ENCODE results near the gene PHF12.

The PHF12 gene

GRCh38 chr17:28944862-28945741, 6.2 kb downstream of the PHF12 start:
- peak; percentile 38 for DNase-seq (ENCODE audit: low read depth)
- no peak overlapping the region for H3K4me3 ChIP-seq (replicated peaks; ENCODE audit: low read depth, low read length)
- TF ChIP-seq, protein P1, sequence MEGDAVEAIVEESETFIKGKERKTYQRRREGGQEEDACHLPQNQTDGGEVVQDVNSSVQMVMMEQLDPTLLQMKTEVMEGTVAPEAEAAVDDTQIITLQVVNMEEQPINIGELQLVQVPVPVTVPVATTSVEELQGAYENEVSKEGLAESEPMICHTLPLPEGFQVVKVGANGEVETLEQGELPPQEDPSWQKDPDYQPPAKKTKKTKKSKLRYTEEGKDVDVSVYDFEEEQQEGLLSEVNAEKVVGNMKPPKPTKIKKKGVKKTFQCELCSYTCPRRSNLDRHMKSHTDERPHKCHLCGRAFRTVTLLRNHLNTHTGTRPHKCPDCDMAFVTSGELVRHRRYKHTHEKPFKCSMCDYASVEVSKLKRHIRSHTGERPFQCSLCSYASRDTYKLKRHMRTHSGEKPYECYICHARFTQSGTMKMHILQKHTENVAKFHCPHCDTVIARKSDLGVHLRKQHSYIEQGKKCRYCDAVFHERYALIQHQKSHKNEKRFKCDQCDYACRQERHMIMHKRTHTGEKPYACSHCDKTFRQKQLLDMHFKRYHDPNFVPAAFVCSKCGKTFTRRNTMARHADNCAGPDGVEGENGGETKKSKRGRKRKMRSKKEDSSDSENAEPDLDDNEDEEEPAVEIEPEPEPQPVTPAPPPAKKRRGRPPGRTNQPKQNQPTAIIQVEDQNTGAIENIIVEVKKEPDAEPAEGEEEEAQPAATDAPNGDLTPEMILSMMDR (IDR thresholded peaks at IDR 0.05; ENCODE audit: low read length, missing control alignments), result no peak

GRCh38 chr17:28944343-28944742, 7.0 kb downstream of the PHF12 start:
- DNase-seq (ENCODE audit: low read depth), result no peak
- H3K4me3 ChIP-seq (replicated peaks; ENCODE audit: low read depth, low read length), result no peak overlapping the region
- TF ChIP-seq, protein P1 (IDR thresholded peaks at IDR 0.05; ENCODE audit: low read length, missing control alignments), result no peak

- no peak overlapping the region for H3K4me3 ChIP-seq (replicated peaks; ENCODE audit: low read depth, low read length)
- DNase-seq (ENCODE audit: low read depth), result no peak
- TF ChIP-seq, protein P1 (IDR thresholded peaks at IDR 0.05; ENCODE audit: low read length, missing control alignments), result no peak
These were observed 8.4 kb downstream of the PHF12 start for GRCh38 chr17:28942925-28943324.

DNA sequence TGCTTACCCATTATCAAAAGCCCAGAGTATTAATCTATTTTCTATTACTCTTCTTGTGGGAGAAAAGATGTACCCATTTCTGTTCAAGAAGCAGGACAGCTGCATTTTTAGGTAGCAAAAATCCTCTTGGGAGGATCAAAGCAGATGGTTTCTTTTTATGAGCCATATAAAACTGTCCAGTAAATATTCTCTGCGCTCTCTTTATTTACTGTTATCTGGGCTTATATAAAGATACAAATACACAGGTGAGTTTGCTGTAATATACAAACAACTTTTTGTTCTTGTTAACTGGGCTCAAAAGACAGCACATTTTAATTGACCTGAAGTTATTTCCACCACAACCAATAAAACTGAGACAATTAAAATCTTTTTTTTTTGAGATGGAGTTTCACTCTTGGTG, 10.1 kb downstream of the PHF12 start:
- TF ChIP-seq, protein P1 (IDR thresholded peaks at IDR 0.05; ENCODE audit: low read length, missing control alignments), result no peak
- no peak overlapping the region for H3K4me3 ChIP-seq (replicated peaks; ENCODE audit: low read depth, low read length)
- no peak for DNase-seq (ENCODE audit: low read depth)

DNA sequence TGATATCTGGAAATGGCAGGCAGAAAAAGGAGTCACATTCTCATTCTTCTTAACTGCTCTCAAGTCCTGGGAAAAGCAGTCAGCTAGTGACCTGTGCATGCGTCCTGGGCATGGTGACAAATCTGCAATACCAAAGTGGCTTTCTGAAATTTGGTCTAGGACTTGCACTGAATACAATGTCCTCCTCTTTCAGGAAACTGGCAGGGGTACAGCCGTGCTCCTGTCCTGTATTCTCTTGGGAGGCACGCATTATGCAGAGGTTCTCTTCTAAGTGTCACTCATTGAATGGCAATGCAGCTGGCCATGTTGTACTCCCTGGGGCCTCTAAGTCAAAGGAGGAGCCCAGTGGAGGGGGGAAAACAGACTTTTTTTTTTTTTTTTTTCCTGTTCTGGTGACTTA, 10.6 kb downstream of the PHF12 start:
- DNase-seq (ENCODE audit: low read depth), result no peak
- TF ChIP-seq, protein P1 (IDR thresholded peaks at IDR 0.05; ENCODE audit: low read length, missing control alignments), result no peak
- no peak overlapping the region for H3K4me3 ChIP-seq (replicated peaks; ENCODE audit: low read depth, low read length)

DNA sequence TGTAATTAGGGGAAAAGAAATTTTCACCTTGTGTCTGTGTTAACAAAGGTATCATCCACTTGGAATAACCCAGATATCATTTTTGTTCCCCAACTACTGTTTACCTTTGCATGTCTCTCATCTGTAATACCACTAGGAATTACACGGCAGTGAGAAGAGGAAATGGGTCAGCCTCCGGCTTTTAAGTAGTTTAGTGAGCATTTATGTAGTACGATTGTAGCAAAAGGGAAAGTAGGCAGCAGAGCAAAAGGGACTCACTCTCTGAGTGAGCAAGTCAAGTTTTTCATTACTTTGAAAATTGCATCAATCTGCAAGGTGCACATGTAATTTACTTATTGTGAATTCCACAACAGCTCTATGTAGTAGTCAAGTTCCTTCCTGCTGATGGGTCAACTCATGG, 11.2 kb downstream of the PHF12 start:
- no peak for DNase-seq (ENCODE audit: low read depth)
- no peak overlapping the region for H3K4me3 ChIP-seq (replicated peaks; ENCODE audit: low read depth, low read length)
- TF ChIP-seq, protein P1 (IDR thresholded peaks at IDR 0.05; ENCODE audit: low read length, missing control alignments), result no peak

GRCh38 chr17:28938552-28938951, 12.8 kb downstream of the PHF12 start:
- TF ChIP-seq, protein P1 (IDR thresholded peaks at IDR 0.05; ENCODE audit: low read length, missing control alignments), result no peak
- H3K4me3 ChIP-seq (replicated peaks; ENCODE audit: low read depth, low read length), result no peak overlapping the region
- no peak for DNase-seq (ENCODE audit: low read depth)

Measured in fibroblast of pulmonary artery (primary cell).